Measurements from ENCODE around the gene AGK. TPM values are rescaled to one million over a fixed set of nuclear protein-coding genes. Genes with fewer than 3 reads are reported as not detected.
"Not testable (repeated sequence)": the region's sequence is repeated elsewhere in the genome, so short reads cannot be mapped to it uniquely, and the experiment has no call there.

Gene AGK
- total RNA-seq, 1 experiment from 2014 or later = 53.5 TPM

DNA sequence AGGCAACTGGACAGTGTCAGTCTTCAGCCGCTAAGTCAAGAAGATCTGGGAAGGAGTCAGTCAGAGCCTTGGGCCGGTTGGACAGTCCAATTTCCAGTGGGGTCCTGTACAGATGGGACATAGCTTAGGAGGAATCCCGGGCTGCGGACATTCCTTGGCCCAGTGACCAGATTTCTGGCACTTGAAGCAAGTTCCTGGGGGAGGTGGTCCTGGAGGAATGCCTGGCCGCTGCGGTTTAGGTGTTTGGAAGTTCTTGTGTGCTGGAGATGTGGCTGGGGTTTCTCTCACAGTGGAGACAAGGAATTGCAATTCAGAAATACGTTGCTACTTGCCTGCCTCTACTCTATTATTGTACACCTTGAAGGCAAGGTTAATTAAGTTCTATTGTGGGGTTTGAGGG lies 30.9 kb downstream of the AGK start:
- DNase-seq (ENCODE audit: low spot score); in situ Hi-C loops (cut with HindIII; ENCODE audit: low sequenced_read_pairs): not testable (repeated sequence)

DNA sequence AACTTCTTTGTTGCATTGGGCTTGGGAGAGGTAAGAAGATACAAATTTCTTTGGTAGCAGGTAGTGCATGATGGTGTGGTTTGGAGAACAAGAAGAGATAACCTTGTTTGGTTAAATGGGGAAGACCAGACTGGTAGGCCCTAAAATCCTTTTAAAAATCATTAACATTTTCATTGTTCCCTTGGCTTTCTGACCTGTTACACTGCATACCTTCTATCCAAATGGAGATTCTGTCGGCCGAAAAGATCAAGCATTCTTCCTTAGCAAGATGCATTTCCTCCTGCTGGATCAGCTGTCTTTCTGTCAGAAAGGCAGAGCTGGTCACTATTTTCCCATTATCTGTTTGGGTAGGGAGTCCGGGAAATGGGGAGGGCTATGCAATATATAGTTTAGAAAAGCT lies 33.7 kb downstream of the AGK start:
- no peak for DNase-seq (ENCODE audit: low spot score)
- in situ Hi-C loops (cut with HindIII; ENCODE audit: low sequenced_read_pairs) = no loop called here

DNA sequence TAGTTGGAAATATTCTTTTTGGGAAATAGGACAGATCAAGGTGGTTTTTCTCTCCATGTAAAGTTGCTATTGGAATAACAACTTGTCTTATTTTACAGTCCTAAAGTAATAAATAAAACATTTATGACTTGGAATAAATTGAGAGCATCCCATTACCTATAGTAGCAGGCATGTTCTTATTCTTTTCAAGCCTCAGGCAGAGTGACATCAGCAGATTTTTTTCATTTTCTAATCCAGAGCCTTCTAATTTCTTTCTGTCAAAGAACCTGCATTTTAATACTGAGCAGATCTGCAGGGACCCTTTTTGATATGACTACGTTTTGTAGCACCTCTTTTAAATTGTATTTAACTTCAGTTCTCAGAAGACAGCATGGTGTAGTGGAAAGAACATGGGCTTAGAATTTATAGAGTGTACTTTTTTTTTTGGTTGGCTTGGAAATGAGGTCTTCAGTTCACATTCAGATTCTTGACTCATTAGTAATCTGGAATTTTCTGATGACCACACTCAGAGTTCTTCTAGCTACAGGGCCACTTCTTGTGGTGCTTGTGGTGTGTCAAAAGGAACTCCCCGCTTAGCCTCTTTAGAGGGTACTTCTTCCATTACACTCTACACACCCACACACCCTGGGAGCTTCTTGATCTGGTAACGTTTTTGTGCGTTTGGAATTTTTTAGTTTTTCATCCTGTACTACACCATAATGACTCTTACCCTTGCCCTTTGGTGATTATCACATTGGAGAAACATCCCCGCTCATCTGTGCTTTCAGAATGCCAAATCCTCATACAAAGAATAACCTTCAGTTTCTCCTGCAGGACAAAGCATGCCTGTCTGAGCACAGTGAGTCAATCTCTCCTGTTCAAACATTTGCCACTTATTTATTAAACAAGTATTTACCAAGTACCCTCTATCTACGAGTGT lies 34.6 kb downstream of the AGK start:
- DNase-seq (ENCODE audit: low spot score) = no peak
- in situ Hi-C loops (cut with HindIII; ENCODE audit: low sequenced_read_pairs) = no loop called here

DNA sequence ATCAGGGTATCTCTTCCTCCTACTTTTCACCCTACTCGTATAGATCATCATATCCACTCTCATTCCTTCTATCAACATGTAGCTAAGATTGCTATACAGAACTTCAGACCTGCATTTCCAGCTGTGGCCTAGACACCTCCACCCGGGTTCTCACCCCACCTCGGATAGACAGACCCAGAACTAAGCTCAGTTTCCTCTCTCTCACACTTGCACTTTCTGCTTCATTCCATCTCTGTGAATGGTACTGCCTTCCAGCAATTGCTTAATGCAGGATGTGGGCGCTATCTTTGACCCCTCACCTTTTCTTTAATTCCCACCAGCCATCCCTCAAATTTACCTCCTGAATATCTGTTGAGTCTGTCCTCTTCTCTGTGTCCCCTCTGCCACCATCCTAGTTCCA lies 35.7 kb downstream of the AGK start:
- in situ Hi-C loops (cut with HindIII; ENCODE audit: low sequenced_read_pairs) = no loop called here
- no peak for DNase-seq (ENCODE audit: low spot score)

DNA sequence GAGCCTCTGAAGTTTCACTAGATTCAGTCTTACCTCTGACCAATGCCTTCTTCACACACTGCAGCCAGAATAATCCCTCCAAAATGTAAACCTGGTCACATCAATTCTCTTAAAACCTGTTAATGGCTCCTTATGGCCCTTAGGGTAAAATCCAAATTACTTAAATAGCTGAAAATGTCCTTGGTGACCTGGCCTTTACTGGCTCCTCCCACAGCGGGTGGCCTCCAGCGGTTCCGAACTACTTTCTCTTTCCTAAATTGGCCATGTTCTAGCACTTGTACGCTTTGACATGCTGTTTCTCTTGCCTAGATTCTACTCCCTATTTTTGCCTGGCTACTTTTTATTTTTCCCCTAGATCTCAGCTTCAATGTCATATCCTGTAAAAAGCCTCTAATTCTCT lies 36.1 kb downstream of the AGK start:
- in situ Hi-C loops (cut with HindIII; ENCODE audit: low sequenced_read_pairs) = no loop called here
- no peak for DNase-seq (ENCODE audit: low spot score)

DNA sequence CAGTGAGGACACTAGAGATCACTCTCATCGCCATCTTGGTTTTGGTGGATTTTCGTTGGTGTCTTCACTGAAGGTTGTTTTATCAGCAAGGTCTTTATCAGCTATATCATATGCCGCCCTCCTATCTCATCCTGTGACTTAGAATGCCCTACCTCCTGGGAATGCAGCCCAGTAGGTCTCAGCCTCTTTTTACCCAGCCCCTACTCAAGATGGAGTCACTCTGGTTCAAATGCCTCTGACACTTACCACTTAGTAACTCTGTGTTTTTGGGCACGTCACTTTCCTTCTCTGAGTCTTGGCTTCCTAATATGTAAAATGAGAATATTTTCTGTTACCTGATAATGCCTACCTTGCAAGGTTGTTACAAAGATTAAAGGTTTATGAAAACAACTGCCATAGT lies 37.7 kb downstream of the AGK start:
- DNase-seq (ENCODE audit: low spot score) = no peak
- in situ Hi-C loops (cut with HindIII; ENCODE audit: low sequenced_read_pairs) = no loop called here

DNA sequence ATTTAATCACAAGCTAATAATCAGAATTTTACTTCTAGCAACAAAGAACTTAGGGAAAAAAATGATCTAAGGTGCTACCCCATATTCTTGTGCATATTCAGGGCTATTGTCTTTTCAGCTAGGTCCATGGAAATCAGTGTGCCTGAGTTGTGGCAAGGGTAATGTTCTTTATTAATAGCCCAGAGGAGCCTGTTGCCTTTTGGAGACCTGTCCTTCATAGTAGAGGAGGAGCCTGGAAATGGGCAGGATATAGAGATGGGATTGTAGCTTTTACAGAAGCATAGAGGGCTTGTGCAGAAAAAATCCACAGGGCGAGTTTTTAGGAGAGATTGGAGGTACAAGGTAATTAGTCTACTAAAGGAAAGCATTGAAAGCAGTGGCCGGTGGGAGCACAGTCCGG lies 38.9 kb downstream of the AGK start:
- in situ Hi-C loops (cut with HindIII; ENCODE audit: low sequenced_read_pairs) = no loop called here
- DNase-seq (ENCODE audit: low spot score) = no peak

DNA sequence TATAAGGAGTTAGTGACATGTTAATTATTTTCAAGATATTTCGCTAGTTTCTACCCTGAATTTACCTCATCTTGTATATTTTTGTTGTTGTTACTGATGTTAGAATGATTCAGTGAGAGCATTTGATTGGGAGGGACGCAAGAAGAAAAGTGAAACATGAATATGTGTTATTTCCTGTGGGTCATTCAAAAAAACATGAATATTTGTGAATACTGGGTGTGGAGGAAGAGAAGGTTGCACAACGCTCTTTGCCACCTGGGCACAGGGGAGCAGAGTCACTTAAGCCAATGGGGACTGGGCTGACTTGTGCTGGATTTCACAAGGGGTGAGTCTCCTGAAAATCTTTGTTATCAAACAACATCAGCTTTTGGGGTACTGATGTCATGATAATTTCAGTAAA lies 39.5 kb downstream of the AGK start:
- in situ Hi-C loops (cut with HindIII; ENCODE audit: low sequenced_read_pairs) = no loop called here
- DNase-seq (ENCODE audit: low spot score) = no peak

DNA sequence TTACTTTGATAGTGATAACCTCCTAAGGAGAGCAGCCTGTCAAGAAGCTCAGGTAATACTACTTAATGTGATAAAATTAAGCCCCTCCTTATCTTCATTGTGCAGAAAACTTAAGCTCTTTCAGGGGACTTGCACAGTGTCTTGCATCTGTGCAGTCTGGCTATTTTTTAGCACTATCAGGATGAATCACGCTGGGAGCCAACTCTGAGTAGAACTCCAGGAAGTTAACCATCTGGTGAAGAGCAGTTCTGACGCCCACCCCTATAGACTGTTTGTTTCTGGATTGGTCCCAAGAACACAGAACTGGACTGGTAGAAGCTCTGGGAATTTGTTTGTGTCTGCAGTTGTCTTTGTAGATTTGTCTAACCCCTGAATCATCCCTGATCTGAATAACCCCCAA lies 41.9 kb downstream of the AGK start:
- in situ Hi-C loops (cut with HindIII; ENCODE audit: low sequenced_read_pairs) = no loop called here
- peak; percentile 11 for DNase-seq (ENCODE audit: low spot score)

DNA sequence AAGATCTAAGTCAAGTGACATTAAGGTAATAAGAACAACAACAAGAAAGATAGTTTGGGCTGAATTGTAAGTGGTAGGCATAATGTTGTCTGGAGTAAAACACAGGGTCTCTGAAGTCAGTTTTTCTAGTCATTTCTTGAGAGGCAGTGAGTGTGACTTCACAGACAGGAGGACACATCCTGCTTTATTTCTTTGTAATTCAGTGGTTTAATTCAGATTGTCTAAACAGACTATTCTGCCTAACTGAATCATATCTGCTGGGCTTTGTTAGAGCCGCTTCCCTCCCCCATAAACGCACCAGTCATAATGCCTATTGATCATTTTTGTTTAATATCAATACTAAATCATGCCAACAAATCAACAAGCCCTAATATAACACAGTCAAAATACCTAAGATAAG lies 46.8 kb downstream of the AGK start:
- in situ Hi-C loops (cut with HindIII; ENCODE audit: low sequenced_read_pairs) = no loop called here
- no peak for DNase-seq (ENCODE audit: low spot score)

DNA sequence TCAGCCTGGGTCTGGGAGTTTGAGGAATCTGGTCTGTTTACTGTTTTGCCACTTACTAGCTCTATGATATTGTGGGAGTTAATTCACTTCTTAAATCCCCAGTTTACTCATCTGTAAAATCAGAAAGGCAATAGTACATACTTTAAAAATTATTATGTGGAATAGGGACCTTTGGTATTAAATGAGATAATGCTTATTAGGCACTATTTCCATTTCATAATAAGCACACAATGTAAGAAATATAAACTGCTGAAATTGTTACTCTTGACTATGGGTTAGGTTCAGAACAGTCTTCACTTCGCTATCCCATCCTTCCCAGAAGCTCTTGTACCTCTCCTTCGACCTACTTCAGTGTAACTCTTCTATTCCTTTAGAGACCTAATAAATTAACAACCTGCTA lies 47.2 kb downstream of the AGK start:
- DNase-seq (ENCODE audit: low spot score) = no peak

DNA sequence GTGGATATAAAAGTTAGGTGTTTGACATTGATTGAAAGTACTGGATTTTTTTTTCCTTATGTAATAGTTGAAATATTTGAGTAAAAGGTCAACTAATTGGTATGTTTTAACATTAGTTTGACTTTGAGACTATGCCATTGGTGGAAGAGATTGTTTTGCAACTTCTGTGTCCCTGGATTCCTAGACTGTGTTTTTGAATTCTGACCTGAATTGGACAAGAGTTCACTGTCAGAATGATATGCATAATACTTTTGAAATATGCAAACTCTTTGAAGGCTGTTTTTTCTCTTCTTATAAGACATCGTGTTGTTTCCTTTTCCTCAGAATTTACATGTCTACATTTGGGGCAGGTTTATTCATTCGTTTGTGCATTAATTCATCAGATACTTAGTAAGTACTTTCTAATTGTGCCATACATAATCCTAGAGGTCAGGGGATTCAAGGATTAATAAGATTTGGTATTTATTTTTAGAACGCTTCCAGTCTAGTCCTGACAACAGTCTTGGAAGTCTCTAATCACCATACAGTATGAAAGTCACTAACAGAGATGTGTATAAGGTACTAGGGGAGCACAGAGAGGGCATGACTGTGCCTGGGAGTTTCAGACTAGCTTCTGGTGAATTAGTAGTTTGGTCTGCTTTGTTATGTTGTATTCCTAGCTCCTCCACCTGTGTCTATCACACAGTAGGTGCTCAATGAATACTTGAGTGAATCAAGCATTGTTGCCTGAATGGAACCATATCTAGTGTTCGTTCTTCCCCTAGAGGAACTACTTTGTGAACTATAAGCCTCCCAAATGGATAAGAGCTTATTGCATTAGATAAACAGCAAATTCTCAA lies 49.2 kb downstream of the AGK start:
- in situ Hi-C loops (cut with HindIII; ENCODE audit: low sequenced_read_pairs) = no loop called here
- DNase-seq (ENCODE audit: low spot score) = no peak

More for the DNA sequence above, 47.2 kb downstream of the AGK start:
- in situ Hi-C loops (cut with HindIII; ENCODE audit: low sequenced_read_pairs) = no loop called here

DNA sequence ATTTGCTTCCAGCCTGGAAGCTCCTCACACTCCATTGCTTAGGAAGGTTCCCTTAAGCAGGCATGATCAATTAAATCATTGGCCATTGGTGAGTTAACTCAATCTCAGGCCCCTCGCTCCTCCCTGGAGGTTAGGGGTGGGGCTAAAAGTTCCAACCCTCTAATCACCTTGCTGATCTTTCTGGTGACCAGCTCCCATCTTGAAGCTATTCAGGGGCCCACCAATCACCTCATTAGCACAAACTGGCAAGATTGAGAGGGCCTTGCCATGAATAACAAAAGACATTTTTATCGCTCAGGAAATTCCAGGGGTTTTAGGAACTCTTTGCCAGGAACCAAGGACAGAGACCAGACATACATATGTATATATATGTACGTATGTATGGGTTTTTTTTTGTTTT lies 58.4 kb downstream of the AGK start:
- DNase-seq (ENCODE audit: low spot score) = no peak
- in situ Hi-C loops (cut with HindIII; ENCODE audit: low sequenced_read_pairs) = no loop called here

DNA sequence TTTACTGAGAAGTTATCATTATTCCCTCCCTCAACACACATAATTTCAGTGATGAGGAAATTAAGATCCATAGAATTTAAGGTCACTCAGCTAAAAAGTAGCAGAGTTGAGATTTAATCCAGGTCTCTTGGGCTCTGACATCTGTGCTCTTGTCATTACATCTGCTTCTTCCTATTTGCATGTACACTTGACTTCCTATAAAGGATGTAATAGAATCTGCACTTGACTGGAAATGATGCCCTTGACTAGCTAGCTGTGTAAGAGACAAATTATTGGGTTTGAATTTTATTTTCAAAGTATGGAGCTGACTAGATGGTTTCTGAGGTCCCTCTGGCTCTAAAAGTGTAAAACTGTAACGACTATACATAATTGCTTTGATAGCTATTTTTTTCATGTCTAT lies 59.5 kb downstream of the AGK start:
- no peak for DNase-seq (ENCODE audit: low spot score)
- in situ Hi-C loops (cut with HindIII; ENCODE audit: low sequenced_read_pairs) = no loop called here

DNA sequence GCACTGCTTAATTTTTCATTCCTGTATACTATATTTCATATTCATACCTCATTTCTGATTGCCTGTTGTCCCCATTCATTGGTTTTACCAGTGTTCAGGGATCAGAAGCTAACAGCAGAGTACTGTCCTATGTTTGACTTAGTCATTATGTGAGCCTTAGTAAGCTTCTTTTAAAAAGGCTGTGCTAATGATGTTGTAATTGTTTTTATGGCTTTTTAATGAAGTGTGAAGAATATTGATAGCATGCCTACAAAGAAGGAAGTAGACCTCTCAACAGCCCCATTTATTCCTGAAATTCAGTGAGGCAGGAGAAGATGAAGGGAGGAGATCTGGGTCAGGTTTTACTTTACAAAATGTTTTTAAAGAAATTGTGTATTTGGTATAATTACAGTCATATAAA lies 61.7 kb downstream of the AGK start:
- in situ Hi-C loops (cut with HindIII; ENCODE audit: low sequenced_read_pairs) = no loop called here
- no peak for DNase-seq (ENCODE audit: low spot score)

DNA sequence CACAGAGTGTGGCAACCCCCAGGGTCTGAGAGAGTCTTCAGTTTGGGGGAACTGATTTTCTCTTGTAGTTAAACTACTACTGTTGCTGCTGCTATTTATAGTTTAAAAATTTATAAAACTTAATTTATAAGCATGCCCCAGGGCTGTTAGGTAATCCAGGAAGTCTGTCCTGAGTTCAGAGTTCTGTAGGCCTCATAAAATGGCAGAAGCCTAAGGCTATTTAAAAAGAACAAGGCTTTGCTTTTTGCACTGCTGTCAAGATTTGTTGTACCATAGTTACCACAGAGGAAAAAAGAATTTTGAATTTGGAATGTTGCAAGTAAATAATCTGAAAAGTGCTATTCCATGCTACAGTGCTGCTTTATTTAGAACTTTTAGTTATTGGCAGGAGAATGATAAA lies 66.1 kb downstream of the AGK start:
- in situ Hi-C loops (cut with HindIII; ENCODE audit: low sequenced_read_pairs) = no loop called here
- DNase-seq (ENCODE audit: low spot score) = no peak

DNA sequence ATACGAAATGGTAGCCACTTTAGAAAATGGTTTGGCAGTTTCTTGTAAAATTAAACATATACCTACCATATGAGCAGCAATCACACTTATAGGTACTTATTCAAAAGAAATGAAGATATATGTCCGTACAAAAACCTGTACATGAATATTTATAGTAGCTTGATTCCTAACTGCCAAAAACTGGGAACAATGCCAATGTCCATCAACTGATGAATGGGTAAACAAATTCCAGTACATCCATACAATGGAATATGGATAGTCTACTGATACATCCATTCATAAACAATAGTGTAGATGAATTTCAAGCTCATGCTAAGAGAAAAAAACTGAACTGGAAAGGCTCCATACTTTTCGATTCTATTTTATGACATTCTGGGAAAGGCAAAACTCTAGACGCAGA lies 68.5 kb downstream of the AGK start:
- in situ Hi-C loops (cut with HindIII; ENCODE audit: low sequenced_read_pairs) = no loop called here
- no peak for DNase-seq (ENCODE audit: low spot score)

DNA sequence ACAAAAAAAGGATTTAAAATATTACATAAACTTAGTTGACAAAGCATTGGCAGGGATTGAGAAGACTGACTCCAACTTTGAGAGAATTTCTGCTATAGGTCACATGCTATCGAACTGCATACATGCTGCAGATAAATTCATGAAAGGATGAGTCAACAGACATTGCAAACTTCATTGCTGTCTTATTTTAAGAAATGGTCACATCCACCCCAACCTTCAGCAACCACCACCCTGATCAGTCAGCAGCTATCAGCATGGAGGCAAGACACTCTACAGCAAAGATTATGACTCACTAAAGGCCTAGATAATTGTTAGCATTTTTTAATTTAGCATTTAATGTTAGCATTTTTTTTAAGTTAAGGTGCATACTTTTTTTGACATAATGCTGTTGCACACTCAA lies 73.6 kb downstream of the AGK start:
- DNase-seq (ENCODE audit: low spot score) = no peak
- in situ Hi-C loops (cut with HindIII; ENCODE audit: low sequenced_read_pairs) = no loop called here

DNA sequence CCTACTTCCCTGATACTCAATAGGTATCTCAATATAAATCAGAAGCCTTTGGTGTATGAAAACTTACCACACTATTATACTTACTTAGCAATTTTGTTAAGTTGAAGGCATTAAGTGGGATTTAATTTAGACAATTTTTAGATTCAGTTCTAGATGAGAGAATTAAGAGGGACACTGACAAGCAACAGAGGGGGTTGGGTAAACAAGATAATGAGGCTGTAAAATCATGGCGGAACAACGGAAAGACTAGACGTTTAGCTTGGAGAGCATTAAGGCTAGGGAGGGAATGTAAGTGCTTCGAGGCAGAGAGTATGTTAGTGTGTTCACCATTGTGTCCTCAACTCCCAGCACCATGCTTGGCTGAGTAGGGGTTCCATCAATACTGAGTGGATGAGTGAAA lies 79.4 kb downstream of the AGK start:
- no peak for DNase-seq (ENCODE audit: low spot score)
- in situ Hi-C loops (cut with HindIII; ENCODE audit: low sequenced_read_pairs) = no loop called here

DNA sequence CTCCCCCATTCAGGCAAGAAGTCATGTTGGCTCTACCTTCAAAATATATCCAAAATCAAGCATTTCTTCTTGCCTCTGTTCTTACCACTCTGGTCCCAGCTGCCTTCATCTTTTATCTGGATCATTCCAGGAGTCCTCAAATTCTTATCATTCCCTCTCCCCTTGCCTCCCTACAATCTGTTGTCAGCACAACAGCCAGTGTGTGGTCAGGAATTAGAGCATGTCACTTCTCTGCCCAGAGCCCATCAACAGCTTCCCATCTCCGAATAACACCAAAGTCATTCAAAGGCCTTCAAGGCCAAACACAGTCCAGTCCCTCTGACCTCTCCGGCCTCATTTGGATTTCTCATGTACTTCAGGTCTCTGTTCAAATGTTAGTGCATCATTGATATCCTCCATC lies 80.3 kb downstream of the AGK start:
- in situ Hi-C loops (cut with HindIII; ENCODE audit: low sequenced_read_pairs) = no loop called here
- DNase-seq (ENCODE audit: low spot score) = no peak

DNA sequence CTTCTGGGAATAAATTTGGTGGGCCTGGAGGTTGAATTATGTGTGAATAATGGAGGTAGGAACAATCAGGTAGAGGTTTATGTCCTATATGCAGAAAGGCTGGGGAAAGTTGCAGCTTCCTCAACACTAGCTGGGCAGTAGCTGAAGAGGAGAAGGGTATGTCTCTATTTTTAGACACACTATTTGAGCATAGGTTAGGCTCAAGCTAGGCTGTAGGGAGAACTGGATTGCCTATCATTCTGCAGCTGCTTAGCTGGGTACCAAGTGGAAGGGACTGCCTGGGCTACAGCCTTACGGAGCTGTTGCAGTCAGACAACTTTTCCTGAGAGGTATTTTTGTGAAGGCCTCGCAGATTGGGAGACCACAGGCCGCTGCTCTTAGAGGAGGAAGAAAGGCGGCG lies 82.9 kb downstream of the AGK start:
- no peak for DNase-seq (ENCODE audit: low spot score)
- in situ Hi-C loops (cut with HindIII; ENCODE audit: low sequenced_read_pairs) = no loop called here

Measured in G401 (cell line).